Keratinocyte (primary cell): Measurements from ENCODE around the gene CHD3. TPM values are rescaled to one million over a fixed set of nuclear protein-coding genes. Genes with fewer than 3 reads are reported as not detected.
A peak's percentile ranks its signal among the peaks of the same experiment; 100 is the strongest.

ENCODE experiments used
- DNase-seq: peaks from one replicate; pipeline ENCODE4 v3.0.0-alpha.2; 2011; ENCODE audit warnings: low read depth, missing footprints, low spot score
- FAIRE-seq: peaks from 2 replicates; lab custom pipeline; 2011; peaks lifted over from hg19 to GRCh38; lab: Jason Lieb, UNC
- H2AFZ ChIP-seq: 2 replicates; pipeline ENCODE4 v1.6.0; 2012; ENCODE audit warnings: low read length, control low read depth, inconsistent platforms; ENCODE audit not compliant: control insufficient read depth
- H3K27ac ChIP-seq: 2 replicates; pipeline ENCODE4 v1.5.1; 2011; ENCODE audit warnings: low read length; ENCODE audit not compliant: control insufficient read depth, insufficient read depth
- H3K27me3 ChIP-seq: 3 replicates; pipeline ENCODE4 v1.6.0; 2011; ENCODE audit warnings: low read length; ENCODE audit not compliant: control insufficient read depth, insufficient read depth; ENCODE audit errors: extremely low read depth
- H3K36me3 ChIP-seq, 2 experiments: 2 replicates in 1 of 2; 3 replicates in 1 of 2; pipeline ENCODE4 v1.5.1; 2011; ENCODE audit warnings: low read length in 2 of 2, mild to moderate bottlenecking in 1 of 2; ENCODE audit not compliant: control insufficient read depth in 2 of 2, insufficient read depth in 2 of 2; ENCODE audit errors: extremely low read depth in 1 of 2
- H3K4me1 ChIP-seq: 3 replicates; pipeline ENCODE4 v1.5.1; 2011; ENCODE audit warnings: low read length; ENCODE audit not compliant: control insufficient read depth, insufficient read depth; ENCODE audit errors: extremely low read depth
- H3K4me2 ChIP-seq: 3 replicates; pipeline ENCODE4 v1.6.0; 2011; ENCODE audit warnings: low read depth, low read length; ENCODE audit not compliant: control insufficient read depth, insufficient read depth; ENCODE audit errors: extremely low read depth
- H3K4me3 ChIP-seq, 3 experiments: fragments of 200-600 bp in 1 of 3; sonication (generic) in 1 of 3; 2 replicates in 2 of 3; 3 replicates in 1 of 3; pipeline ENCODE4 v1.5.1; 2011 to 2016; ENCODE audit warnings: low read length in 3 of 3, mild to moderate bottlenecking in 3 of 3, control low read depth in 2 of 3, inconsistent platforms in 1 of 3, low read depth in 1 of 3, mixed read lengths in 1 of 3, mixed run types in 1 of 3, moderate library complexity in 1 of 3; ENCODE audit not compliant: control insufficient read depth in 2 of 3, insufficient read depth in 2 of 3; ENCODE audit errors: extremely low read depth in 1 of 3
- H3K79me2 ChIP-seq: 2 replicates; pipeline ENCODE4 v1.6.0; 2012; ENCODE audit warnings: low read length; ENCODE audit not compliant: control insufficient read depth, insufficient read depth
- H3K9ac ChIP-seq: 3 replicates; pipeline ENCODE4 v1.6.0; 2011; ENCODE audit warnings: low read length; ENCODE audit not compliant: control insufficient read depth, insufficient read depth; ENCODE audit errors: extremely low read depth
- H3K9me1 ChIP-seq: 3 replicates; pipeline ENCODE4 v1.6.0; 2011; ENCODE audit warnings: low read length; ENCODE audit not compliant: control insufficient read depth, insufficient read depth; ENCODE audit errors: extremely low read depth
- H3K9me3 ChIP-seq: 2 replicates; pipeline ENCODE4 v1.5.1; 2012; ENCODE audit warnings: low read depth, low read length; ENCODE audit not compliant: control insufficient read depth
- H4K20me1 ChIP-seq: 3 replicates; pipeline ENCODE4 v1.6.0; 2011; ENCODE audit warnings: low read length; ENCODE audit not compliant: control insufficient read depth, insufficient read depth; ENCODE audit errors: extremely low read depth
- EZH2 ChIP-seq: IDR thresholded peaks from one replicate; pipeline ENCODE4 v1.6.1; 2012; ENCODE audit warnings: inconsistent platforms, mild to moderate bottlenecking, low read length, moderate library complexity
- dilution Hi-C: fragments of 300-500 bp; cut with MboI; formaldehyde crosslinking; loops from one replicate; pipeline ENCODE4 v1.7.0; 2020; ENCODE audit warnings: low sequenced_read_pairs; ENCODE audit not compliant: extremely low pct_ligation_motif_present
- polyA plus RNA-seq, 5 experiments: library from polyadenylated mRNA; depleted of rRNA in 3 of 5; stranded (reverse) in 3 of 5; stranded (forward) in 1 of 5; unstranded in 1 of 5; fragments of >200 nt; gene quantifications; 1 replicate in 1 of 5; 2 replicates in 3 of 5; 3 replicates in 1 of 5; pipeline versions ENCODE4 v1.2.1 to v1.2.3, GENCODE V29; 2011 to 2012; ENCODE audit warnings: missing spikeins in 2 of 5, low read depth in 1 of 5, low replicate concordance in 1 of 5
- TF ChIP-seq, protein P1 (sequence below), 3 experiments: IDR thresholded peaks in 1 of 3; conservative IDR thresholded peaks in 1 of 3; optimal IDR thresholded peaks in 1 of 3; 2 replicates in 2 of 3; 3 replicates in 1 of 3; pipeline versions ENCODE3 to v1.5.1; 2011; ENCODE audit warnings: low read length in 3 of 3, mild to moderate bottlenecking in 3 of 3, moderate library complexity in 2 of 3, control low read depth in 1 of 3, inconsistent platforms in 1 of 3; ENCODE audit not compliant: insufficient read depth in 2 of 3; ENCODE audit errors: extremely low read depth in 1 of 3

The CHD3 gene
- polyA plus RNA-seq, 1 donor (not counting 4 experiments of a cell fraction or from before 2014, with no cell fraction given): 30.1 TPM

DNA sequence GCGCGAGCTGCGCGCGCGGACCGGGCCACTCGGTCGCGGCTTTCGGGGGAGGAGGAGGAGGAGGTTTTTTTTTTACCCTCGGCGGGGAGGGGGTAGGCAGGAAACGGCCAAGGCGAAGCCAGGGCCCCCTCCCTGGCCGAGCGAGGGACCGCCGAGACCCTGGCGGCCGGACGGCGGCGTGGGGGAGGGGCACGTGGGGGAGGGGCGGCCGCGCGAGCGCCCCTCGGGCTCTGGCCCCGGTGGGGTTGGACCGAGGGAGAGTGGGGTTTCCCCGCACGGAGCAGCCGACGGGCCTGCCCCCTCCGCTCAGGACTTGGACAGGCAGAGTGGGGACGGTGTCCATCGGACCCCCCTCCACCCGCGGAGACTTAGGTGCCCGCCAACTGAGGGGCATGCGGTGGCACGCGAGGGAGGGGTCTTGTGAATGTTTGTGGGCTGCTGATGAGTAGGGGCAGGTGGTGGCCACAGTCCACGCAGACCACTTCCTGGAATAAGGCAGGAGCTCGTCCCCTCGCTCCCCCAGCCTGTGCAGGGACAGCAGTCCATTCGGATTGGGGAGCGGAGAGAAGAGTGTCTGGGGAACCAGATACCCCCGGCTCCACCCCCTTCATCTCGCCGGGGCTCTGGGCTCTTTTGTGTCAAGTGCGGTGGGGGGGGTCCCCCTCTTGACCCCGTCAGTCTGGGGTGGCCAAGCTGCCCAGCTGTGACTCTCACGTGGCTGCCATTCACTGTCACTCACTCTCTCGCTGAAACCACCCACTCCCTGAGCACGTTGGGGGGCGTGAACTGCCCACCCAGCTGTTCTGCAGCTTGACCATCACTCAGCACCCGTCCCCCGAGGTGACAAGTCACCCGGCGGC lies 3.0 kb upstream of the CHD3 start:
- H3K9ac ChIP-seq: peak overlapping the region; percentile 86
- DNase-seq (no peak), FAIRE-seq (no peak)
- H3K9me1 ChIP-seq: no peaks in the 10 kb centered on the region
- H4K20me1 ChIP-seq: no peaks in the 10 kb centered on the region
- peak overlapping the region; percentile 61 to 86 (median 76) for H3K4me3 ChIP-seq
- H3K9me3 ChIP-seq: no peaks in the 10 kb centered on the region
- H3K4me1 ChIP-seq: peaks cover 48% of the 10 kb centered on the region
- H3K79me2 ChIP-seq: peaks cover 18% of the 10 kb centered on the region
- H3K4me2 ChIP-seq: peak overlapping the region; percentile 88
- no peaks in the 10 kb centered on the region for H3K27me3 ChIP-seq
- peak overlapping the region; percentile 89 for H3K27ac ChIP-seq
- dilution Hi-C loops: no loop called here
- no peak overlapping the region for H2AFZ ChIP-seq
- TF ChIP-seq, protein P1, sequence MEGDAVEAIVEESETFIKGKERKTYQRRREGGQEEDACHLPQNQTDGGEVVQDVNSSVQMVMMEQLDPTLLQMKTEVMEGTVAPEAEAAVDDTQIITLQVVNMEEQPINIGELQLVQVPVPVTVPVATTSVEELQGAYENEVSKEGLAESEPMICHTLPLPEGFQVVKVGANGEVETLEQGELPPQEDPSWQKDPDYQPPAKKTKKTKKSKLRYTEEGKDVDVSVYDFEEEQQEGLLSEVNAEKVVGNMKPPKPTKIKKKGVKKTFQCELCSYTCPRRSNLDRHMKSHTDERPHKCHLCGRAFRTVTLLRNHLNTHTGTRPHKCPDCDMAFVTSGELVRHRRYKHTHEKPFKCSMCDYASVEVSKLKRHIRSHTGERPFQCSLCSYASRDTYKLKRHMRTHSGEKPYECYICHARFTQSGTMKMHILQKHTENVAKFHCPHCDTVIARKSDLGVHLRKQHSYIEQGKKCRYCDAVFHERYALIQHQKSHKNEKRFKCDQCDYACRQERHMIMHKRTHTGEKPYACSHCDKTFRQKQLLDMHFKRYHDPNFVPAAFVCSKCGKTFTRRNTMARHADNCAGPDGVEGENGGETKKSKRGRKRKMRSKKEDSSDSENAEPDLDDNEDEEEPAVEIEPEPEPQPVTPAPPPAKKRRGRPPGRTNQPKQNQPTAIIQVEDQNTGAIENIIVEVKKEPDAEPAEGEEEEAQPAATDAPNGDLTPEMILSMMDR (optimal IDR thresholded peaks at IDR 0.05 in 1 of 3, IDR thresholded peaks at IDR 0.05 in 1 of 3, conservative IDR thresholded peaks at IDR 0.05 in 1 of 3; ENCODE audit: extremely low read depth in 1 of 3, insufficient read depth in 2 of 3, low read length in 3 of 3): peak in 1 of 3 experiments; percentile 18
- no peak for TF ChIP-seq EZH2
- H3K36me3 ChIP-seq: peaks cover 5 to 19% of the 10 kb centered on the region in 2 experiments

DNA sequence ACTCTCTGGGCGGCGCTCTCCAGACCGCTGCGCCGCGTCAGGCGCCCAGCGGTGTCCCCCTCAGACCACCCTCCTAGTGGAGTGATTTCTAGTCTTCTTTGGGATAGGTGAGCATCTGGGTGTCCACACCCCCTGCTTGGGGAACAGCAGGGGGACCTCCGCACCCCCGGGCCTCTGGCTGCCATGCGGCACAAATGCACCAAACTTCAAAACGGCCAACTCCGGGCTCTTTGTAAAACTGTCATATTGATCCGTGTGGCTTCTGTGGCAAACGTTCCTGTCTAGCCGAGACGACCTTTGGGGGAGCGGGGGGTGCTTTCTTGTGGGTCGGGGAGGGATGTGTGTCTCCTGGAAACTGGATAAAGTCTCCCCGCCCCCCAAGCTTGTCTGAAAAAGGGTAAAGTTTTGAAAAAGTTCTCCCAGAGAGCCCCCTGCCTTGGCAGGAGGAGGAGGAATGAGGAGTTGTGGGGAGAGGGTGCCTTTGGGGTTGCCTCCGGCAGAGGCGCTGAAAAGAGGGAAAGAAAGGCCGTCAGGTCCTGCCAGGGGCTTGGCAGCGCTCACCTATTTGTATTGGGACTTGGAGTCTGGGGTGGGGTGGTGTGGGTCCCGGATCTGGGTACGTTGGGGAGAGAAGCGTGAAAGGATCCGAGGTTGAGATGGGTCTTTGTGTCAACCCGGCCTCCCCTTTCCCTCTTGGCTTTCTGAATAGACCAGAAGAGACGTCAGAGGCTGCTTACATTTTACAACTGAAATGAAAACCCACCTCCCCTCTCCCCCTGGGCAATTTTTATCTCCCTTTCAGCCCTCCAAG lies 2.2 kb upstream of the CHD3 start:
- peak overlapping the region; percentile 89 for H3K27ac ChIP-seq
- no peaks in the 10 kb centered on the region for H3K9me1 ChIP-seq
- peaks cover 18% of the 10 kb centered on the region for H3K79me2 ChIP-seq
- peak overlapping the region; percentile 17 for H2AFZ ChIP-seq
- peaks cover 46% of the 10 kb centered on the region for H3K4me1 ChIP-seq
- no peaks in the 10 kb centered on the region for H3K27me3 ChIP-seq
- FAIRE-seq (no peak), DNase-seq (no peak)
- H3K4me2 ChIP-seq: peak overlapping the region; percentile 88
- H3K4me3 ChIP-seq: peak overlapping the region; percentile 61 to 86 (median 76)
- no peaks in the 10 kb centered on the region for H3K9me3 ChIP-seq
- peak overlapping the region; percentile 86 for H3K9ac ChIP-seq
- dilution Hi-C loops: no loop called here
- H3K36me3 ChIP-seq: peaks cover 11 to 19% of the 10 kb centered on the region in 2 experiments
- TF ChIP-seq, protein P1 (optimal IDR thresholded peaks at IDR 0.05 in 1 of 3, IDR thresholded peaks at IDR 0.05 in 1 of 3, conservative IDR thresholded peaks at IDR 0.05 in 1 of 3; ENCODE audit: extremely low read depth in 1 of 3, insufficient read depth in 2 of 3, low read length in 3 of 3): peak in 1 of 3 experiments; percentile 11
- no peak for TF ChIP-seq EZH2
- H4K20me1 ChIP-seq: no peaks in the 10 kb centered on the region
